K562 (cell line): ENCODE data around the gene KLHL29. TPM values are rescaled to one million over a fixed set of nuclear protein-coding genes. Genes with fewer than 3 reads are reported as not detected.
A peak's percentile ranks its signal among the peaks of the same experiment; 100 is the strongest.

Experiments
- ATAC-seq: fragments of 200-7000 bp; cut with Tn5 transposase; 3 replicates; pipeline ENCODE4 v1.9.1; 2020; ENCODE audit warnings: moderate library complexity
- BruUV-seq: library from RNA; stranded (reverse); fragments of 400-500 nt; replicated peaks from 2 replicates; lab custom pipeline; 2021; lab: Mats Ljungman, UMichigan
- CTCF ChIA-PET: fragments of 300-600 bp; formaldehyde crosslinking; extraction: SDS; loops from one replicate; lab custom pipeline; 2021; ENCODE audit warnings: low intra/inter-chr PET ratio; lab: Yijun Ruan, JAX
- POLR2A ChIA-PET: fragments of 300-600, 350-650 bp; sonication (Branson Sonifier 250); formaldehyde crosslinking; extraction: SDS; loops from one replicate; lab custom pipeline; 2021; ENCODE audit warnings: antibody characterized with exemption, inconsistent platforms; lab: Yijun Ruan, JAX
- DNase-seq, 4 experiments: peaks; one replicate each; pipeline versions ENCODE4 v3.0.0 to v3.0.0-alpha.2; 2011 to 2018; ENCODE audit warnings: low spot score in 3 of 4, mixed read lengths in 3 of 4; ENCODE audit errors: extremely low read depth in 1 of 4
- FAIRE-seq: peaks from 2 replicates; lab custom pipeline; 2011; peaks lifted over from hg19 to GRCh38; lab: Jason Lieb, UNC
- H2AFZ ChIP-seq: 2 replicates; pipeline ENCODE4 v1.6.0; 2011; ENCODE audit warnings: low read depth, low read length, control low read depth, inconsistent platforms
- H3K27ac ChIP-seq: fragments of 200-600 bp; 3 replicates; pipeline ENCODE4 v1.8.0; 2011; ENCODE audit warnings: low read depth, mild to moderate bottlenecking, control low read depth, inconsistent platforms, low read length, moderate library complexity, mixed read lengths; ENCODE audit errors: extremely low read depth
- H3K27me3 ChIP-seq, 2 experiments: fragments of 300-600 bp in 1 of 2; 2 replicates in 1 of 2; 3 replicates in 1 of 2; pipeline versions ENCODE4 v1.6.0 to v1.8.0; 2011; ENCODE audit warnings: inconsistent platforms in 2 of 2, low read length in 2 of 2, mild to moderate bottlenecking in 1 of 2, mixed read lengths in 1 of 2, moderate library complexity in 1 of 2; ENCODE audit not compliant: control insufficient read depth in 2 of 2, insufficient read depth in 2 of 2
- H3K36me3 ChIP-seq: fragments of 300-600 bp; 3 replicates; pipeline ENCODE4 v1.8.0; 2011; ENCODE audit warnings: mild to moderate bottlenecking, low read length, inconsistent platforms; ENCODE audit not compliant: control insufficient read depth, insufficient read depth
- H3K4me1 ChIP-seq, 2 experiments: fragments of 200-600 bp in 1 of 2; replicated peaks in 1 of 2; 2 replicates in 1 of 2; 3 replicates in 1 of 2; pipeline versions ENCODE4 v1.5.1 to v1.8.0; 2011; ENCODE audit warnings: inconsistent platforms in 2 of 2, low read length in 2 of 2, mild to moderate bottlenecking in 1 of 2, mixed read lengths in 1 of 2, moderate library complexity in 1 of 2; ENCODE audit not compliant: control insufficient read depth in 2 of 2, insufficient read depth in 2 of 2
- H3K4me2 ChIP-seq: 2 replicates; pipeline ENCODE4 v1.6.1; 2011; ENCODE audit warnings: low read length, control low read depth, inconsistent platforms, mixed read lengths; ENCODE audit not compliant: insufficient read depth
- H3K4me3 ChIP-seq: fragments of 200-600 bp; sonication (generic), shearing (Covaris generic); 2 replicates; pipeline ENCODE4 v1.5.1; 2016; ENCODE audit warnings: control low read depth, inconsistent platforms
- H3K79me2 ChIP-seq: fragments of 200-600 bp; 3 replicates; pipeline ENCODE4 v1.8.0; 2011; ENCODE audit warnings: low read length, inconsistent platforms; ENCODE audit not compliant: control insufficient read depth, insufficient read depth
- H3K9ac ChIP-seq, 2 experiments: 2 replicates each; pipeline versions ENCODE4 v1.6.0 to v1.6.1; 2011; ENCODE audit warnings: low read depth in 2 of 2, low read length in 2 of 2, control low read depth in 1 of 2, inconsistent platforms in 1 of 2, mild to moderate bottlenecking in 1 of 2, mixed read lengths in 1 of 2; ENCODE audit not compliant: insufficient read depth in 1 of 2
- H3K9me1 ChIP-seq: one replicate; pipeline ENCODE4 v1.6.0; 2011; ENCODE audit warnings: inconsistent platforms, mild to moderate bottlenecking, low read length, moderate library complexity; ENCODE audit not compliant: control insufficient read depth, insufficient read depth
- H3K9me3 ChIP-seq: replicated peaks from 2 replicates; pipeline ENCODE4 v1.5.1; 2011; ENCODE audit warnings: low read depth, low read length, inconsistent platforms; ENCODE audit not compliant: control insufficient read depth, insufficient read depth
- H4K20me1 ChIP-seq: replicated peaks from 2 replicates; pipeline ENCODE4 v1.6.1; 2011; ENCODE audit warnings: low read length, inconsistent platforms, mixed read lengths; ENCODE audit not compliant: control insufficient read depth, insufficient read depth
- CREM ChIP-seq: IDR thresholded peaks from 2 replicates; pipeline ENCODE4 v1.6.1; 2014; ENCODE audit warnings: antibody characterized with exemption, low read depth
- CTCFL ChIP-seq: IDR thresholded peaks from 2 replicates; pipeline ENCODE4 v1.6.1; 2011; ENCODE audit warnings: borderline replicate concordance, low read depth, mild to moderate bottlenecking, moderate library complexity, low read length; ENCODE audit not compliant: insufficient read depth, poor library complexity, severe bottlenecking
- KDM4B ChIP-seq, 2 experiments: fragments of 450-650 bp in 1 of 2; sonication (generic) in 1 of 2; IDR thresholded peaks; 2 replicates each; pipeline ENCODE4 v1.6.1; 2016 to 2017; ENCODE audit warnings: borderline replicate concordance in 2 of 2, antibody characterized with exemption in 1 of 2, low read depth in 1 of 2, mild to moderate bottlenecking in 1 of 2
- WGBS: fragments of 100-300 bp; shearing (Covaris generic); methylation state at CpG from one replicate; pipeline ENCODE4 v1.1.6; 2016; ENCODE audit warnings: low coverage, mixed read lengths; ENCODE audit not compliant: insufficient coverage; ENCODE audit errors: missing lambda C conversion rate; 5-methylcytosine and 5-hydroxymethylcytosine counted together
- in situ Hi-C: fragments of 300-500 bp; cut with MboI; formaldehyde crosslinking; loops from 4 replicates; pipeline ENCODE4 v1.15.0; 2018; ENCODE audit warnings: inconsistent platforms, mixed read lengths
- intact Hi-C: fragments of 100-400 bp; cut with micrococcal nuclease; formaldehyde crosslinking; loops from 2 replicates; pipeline ENCODE4 v1.14.2; 2022
- polyA plus RNA-seq, 8 experiments: library from polyadenylated mRNA; depleted of rRNA in 4 of 8; stranded (reverse) in 5 of 8; unstranded in 3 of 8; fragments of >200 nt; fragmentation: Nextera tagmentation in 2 of 8; fragmentation: Illumina TruSeq in 1 of 8; extraction: Ambion mirVana in 2 of 8; extraction: Trizol in 1 of 8; gene quantifications; 2 replicates each; pipeline versions ENCODE4 v1.2.1 to v1.2.3, GENCODE V29; 2011 to 2014; ENCODE audit warnings: inconsistent platforms in 1 of 8, missing spikeins in 1 of 8
- total RNA-seq, 7 experiments: library from RNA; depleted of rRNA in 6 of 7; stranded (reverse); fragments of >200 nt in 6 of 7; fragmentation: Illumina TruSeq in 2 of 7; extraction: Trizol in 2 of 7; gene quantifications; 2 replicates each; pipeline versions ENCODE4 v1.2.1 to v1.2.3, GENCODE V29; 2011 to 2021; ENCODE audit warnings: low replicate concordance in 1 of 7
- TF ChIP-seq, protein P1 (sequence below): fragments of 450-650 bp; IDR thresholded peaks from 2 replicates; pipeline ENCODE4 v1.6.1; 2016; ENCODE audit warnings: mild to moderate bottlenecking, moderate library complexity
- TF ChIP-seq, protein P2 (sequence below): fragments of 450-650 bp; formaldehyde crosslinking; IDR thresholded peaks from 2 replicates; pipeline ENCODE4 v1.4.0; 2022; ENCODE audit warnings: missing genetic modification characterization

Gene KLHL29
- total and polyA plus RNA-seq, 9 of the 15 experiments (the other 6 are each of a cell fraction or from before 2014, with no cell fraction given): 0.03 to 0.31 (median 0.08) TPM; not detected in 1

GRCh38 chr2:23376075-23376474 lies 8.9 kb upstream of the KLHL29 start:
- H3K9me3 ChIP-seq: no peaks in the 10 kb centered on the region
- WGBS: 10% methylated on average over 5 of the region's 5 CpGs
- H3K4me2 ChIP-seq: peak overlapping the region; percentile 47; the same call in 1 of the 2 replicates
- no peak for DNase-seq
- no TSS peak for BruUV-seq
- H3K79me2 ChIP-seq: no peaks in the 10 kb centered on the region
- no peak for FAIRE-seq
- H4K20me1 ChIP-seq: no peaks in the 10 kb centered on the region; the same call in 1 of the 2 replicates
- TF ChIP-seq KDM4B (IDR thresholded peaks at IDR 0.05; ENCODE audit: borderline replicate concordance in 2 of 2, low read depth in 1 of 2) (no peak), CREM (no peak), CTCFL (no peak)
- TF ChIP-seq, protein P1, sequence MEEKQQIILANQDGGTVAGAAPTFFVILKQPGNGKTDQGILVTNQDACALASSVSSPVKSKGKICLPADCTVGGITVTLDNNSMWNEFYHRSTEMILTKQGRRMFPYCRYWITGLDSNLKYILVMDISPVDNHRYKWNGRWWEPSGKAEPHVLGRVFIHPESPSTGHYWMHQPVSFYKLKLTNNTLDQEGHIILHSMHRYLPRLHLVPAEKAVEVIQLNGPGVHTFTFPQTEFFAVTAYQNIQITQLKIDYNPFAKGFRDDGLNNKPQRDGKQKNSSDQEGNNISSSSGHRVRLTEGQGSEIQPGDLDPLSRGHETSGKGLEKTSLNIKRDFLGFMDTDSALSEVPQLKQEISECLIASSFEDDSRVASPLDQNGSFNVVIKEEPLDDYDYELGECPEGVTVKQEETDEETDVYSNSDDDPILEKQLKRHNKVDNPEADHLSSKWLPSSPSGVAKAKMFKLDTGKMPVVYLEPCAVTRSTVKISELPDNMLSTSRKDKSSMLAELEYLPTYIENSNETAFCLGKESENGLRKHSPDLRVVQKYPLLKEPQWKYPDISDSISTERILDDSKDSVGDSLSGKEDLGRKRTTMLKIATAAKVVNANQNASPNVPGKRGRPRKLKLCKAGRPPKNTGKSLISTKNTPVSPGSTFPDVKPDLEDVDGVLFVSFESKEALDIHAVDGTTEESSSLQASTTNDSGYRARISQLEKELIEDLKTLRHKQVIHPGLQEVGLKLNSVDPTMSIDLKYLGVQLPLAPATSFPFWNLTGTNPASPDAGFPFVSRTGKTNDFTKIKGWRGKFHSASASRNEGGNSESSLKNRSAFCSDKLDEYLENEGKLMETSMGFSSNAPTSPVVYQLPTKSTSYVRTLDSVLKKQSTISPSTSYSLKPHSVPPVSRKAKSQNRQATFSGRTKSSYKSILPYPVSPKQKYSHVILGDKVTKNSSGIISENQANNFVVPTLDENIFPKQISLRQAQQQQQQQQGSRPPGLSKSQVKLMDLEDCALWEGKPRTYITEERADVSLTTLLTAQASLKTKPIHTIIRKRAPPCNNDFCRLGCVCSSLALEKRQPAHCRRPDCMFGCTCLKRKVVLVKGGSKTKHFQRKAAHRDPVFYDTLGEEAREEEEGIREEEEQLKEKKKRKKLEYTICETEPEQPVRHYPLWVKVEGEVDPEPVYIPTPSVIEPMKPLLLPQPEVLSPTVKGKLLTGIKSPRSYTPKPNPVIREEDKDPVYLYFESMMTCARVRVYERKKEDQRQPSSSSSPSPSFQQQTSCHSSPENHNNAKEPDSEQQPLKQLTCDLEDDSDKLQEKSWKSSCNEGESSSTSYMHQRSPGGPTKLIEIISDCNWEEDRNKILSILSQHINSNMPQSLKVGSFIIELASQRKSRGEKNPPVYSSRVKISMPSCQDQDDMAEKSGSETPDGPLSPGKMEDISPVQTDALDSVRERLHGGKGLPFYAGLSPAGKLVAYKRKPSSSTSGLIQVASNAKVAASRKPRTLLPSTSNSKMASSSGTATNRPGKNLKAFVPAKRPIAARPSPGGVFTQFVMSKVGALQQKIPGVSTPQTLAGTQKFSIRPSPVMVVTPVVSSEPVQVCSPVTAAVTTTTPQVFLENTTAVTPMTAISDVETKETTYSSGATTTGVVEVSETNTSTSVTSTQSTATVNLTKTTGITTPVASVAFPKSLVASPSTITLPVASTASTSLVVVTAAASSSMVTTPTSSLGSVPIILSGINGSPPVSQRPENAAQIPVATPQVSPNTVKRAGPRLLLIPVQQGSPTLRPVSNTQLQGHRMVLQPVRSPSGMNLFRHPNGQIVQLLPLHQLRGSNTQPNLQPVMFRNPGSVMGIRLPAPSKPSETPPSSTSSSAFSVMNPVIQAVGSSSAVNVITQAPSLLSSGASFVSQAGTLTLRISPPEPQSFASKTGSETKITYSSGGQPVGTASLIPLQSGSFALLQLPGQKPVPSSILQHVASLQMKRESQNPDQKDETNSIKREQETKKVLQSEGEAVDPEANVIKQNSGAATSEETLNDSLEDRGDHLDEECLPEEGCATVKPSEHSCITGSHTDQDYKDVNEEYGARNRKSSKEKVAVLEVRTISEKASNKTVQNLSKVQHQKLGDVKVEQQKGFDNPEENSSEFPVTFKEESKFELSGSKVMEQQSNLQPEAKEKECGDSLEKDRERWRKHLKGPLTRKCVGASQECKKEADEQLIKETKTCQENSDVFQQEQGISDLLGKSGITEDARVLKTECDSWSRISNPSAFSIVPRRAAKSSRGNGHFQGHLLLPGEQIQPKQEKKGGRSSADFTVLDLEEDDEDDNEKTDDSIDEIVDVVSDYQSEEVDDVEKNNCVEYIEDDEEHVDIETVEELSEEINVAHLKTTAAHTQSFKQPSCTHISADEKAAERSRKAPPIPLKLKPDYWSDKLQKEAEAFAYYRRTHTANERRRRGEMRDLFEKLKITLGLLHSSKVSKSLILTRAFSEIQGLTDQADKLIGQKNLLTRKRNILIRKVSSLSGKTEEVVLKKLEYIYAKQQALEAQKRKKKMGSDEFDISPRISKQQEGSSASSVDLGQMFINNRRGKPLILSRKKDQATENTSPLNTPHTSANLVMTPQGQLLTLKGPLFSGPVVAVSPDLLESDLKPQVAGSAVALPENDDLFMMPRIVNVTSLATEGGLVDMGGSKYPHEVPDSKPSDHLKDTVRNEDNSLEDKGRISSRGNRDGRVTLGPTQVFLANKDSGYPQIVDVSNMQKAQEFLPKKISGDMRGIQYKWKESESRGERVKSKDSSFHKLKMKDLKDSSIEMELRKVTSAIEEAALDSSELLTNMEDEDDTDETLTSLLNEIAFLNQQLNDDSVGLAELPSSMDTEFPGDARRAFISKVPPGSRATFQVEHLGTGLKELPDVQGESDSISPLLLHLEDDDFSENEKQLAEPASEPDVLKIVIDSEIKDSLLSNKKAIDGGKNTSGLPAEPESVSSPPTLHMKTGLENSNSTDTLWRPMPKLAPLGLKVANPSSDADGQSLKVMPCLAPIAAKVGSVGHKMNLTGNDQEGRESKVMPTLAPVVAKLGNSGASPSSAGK: peak; percentile 20; the same call in 1 of the 2 replicates
- TF ChIP-seq, protein P2, sequence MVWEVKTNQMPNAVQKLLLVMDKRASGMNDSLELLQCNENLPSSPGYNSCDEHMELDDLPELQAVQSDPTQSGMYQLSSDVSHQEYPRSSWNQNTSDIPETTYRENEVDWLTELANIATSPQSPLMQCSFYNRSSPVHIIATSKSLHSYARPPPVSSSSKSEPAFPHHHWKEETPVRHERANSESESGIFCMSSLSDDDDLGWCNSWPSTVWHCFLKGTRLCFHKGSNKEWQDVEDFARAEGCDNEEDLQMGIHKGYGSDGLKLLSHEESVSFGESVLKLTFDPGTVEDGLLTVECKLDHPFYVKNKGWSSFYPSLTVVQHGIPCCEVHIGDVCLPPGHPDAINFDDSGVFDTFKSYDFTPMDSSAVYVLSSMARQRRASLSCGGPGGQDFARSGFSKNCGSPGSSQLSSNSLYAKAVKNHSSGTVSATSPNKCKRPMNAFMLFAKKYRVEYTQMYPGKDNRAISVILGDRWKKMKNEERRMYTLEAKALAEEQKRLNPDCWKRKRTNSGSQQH (CRISPR knock-in tag): no peak
- H3K4me1 ChIP-seq: peaks cover 0 to 4% of the 10 kb centered on the region in 2 experiments; a peak in 2 of 5 replicates
- no peak for ATAC-seq
- no peak overlapping the region; the same call in 2 of the 3 replicates for H3K27ac ChIP-seq
- H3K36me3 ChIP-seq: no peaks in the 10 kb centered on the region
- no peak overlapping the region for H3K4me3 ChIP-seq
- in situ Hi-C loops (no loop called here), intact Hi-C loops (no loop called here)
- H3K27me3 ChIP-seq: peaks cover 0 to 15% of the 10 kb centered on the region in 2 experiments; a peak in 2 of 5 replicates
- ChIA-PET POLR2A (no interaction called here), CTCF (no interaction called here)
- no peaks in the 10 kb centered on the region for H3K9me1 ChIP-seq
- no peak overlapping the region for H3K9ac ChIP-seq
- peak overlapping the region; percentile 22; the same call in 1 of the 2 replicates for H2AFZ ChIP-seq
